Rectal smooth muscle tissue (tissue), 1 donor: ENCODE measurements around the gene TSPAN6.

ENCODE experiments used
- H3K27ac ChIP-seq: one replicate; pipeline ENCODE4 v1.7.0; 2013; ENCODE audit warnings: low read depth, low read length, inconsistent platforms
- H3K27me3 ChIP-seq: one replicate; pipeline ENCODE4 v1.7.0; 2013; ENCODE audit warnings: low read length; ENCODE audit not compliant: control insufficient read depth, insufficient read depth
- H3K36me3 ChIP-seq: one replicate; pipeline ENCODE4 v1.7.0; 2013; ENCODE audit warnings: low read length; ENCODE audit not compliant: control insufficient read depth, insufficient read depth
- H3K4me1 ChIP-seq: one replicate; pipeline ENCODE4 v1.7.0; 2013; ENCODE audit warnings: low read length; ENCODE audit not compliant: control insufficient read depth, insufficient read depth
- H3K4me3 ChIP-seq: one replicate; pipeline ENCODE4 v1.7.0; 2013; ENCODE audit warnings: low read length
- H3K9ac ChIP-seq: one replicate; pipeline ENCODE4 v1.7.0; 2013; ENCODE audit warnings: low read length

TSPAN6 gene

GRCh38 chrX:100662170-100662569 is 25.6 kb upstream of the TSPAN6 start:
- Histone ChIP-seq H3K4me1 (no peaks in the 10 kb centered on the region), H3K36me3 (no peaks in the 10 kb centered on the region), H3K27ac (no peak overlapping the region), H3K27me3 (no peaks in the 10 kb centered on the region), H3K4me3 (no peak overlapping the region), H3K9ac (no peak overlapping the region)

GRCh38 chrX:100659431-100660137 is 23.0 kb upstream of the TSPAN6 start:
- H3K27ac ChIP-seq: no peak overlapping the region
- H3K4me1 ChIP-seq: no peaks in the 10 kb centered on the region
- no peak overlapping the region for H3K4me3 ChIP-seq
- H3K27me3 ChIP-seq: no peaks in the 10 kb centered on the region
- no peaks in the 10 kb centered on the region for H3K36me3 ChIP-seq
- no peak overlapping the region for H3K9ac ChIP-seq

GRCh38 chrX:100658941-100659381 is 22.4 kb upstream of the TSPAN6 start:
- no peak overlapping the region for H3K4me3 ChIP-seq
- H3K27me3 ChIP-seq: no peaks in the 10 kb centered on the region
- no peaks in the 10 kb centered on the region for H3K4me1 ChIP-seq
- H3K27ac ChIP-seq: no peak overlapping the region
- no peak overlapping the region for H3K9ac ChIP-seq
- H3K36me3 ChIP-seq: no peaks in the 10 kb centered on the region

GRCh38 chrX:100654261-100654660 is 17.7 kb upstream of the TSPAN6 start:
- H3K4me3 ChIP-seq: no peak overlapping the region
- no peaks in the 10 kb centered on the region for H3K4me1 ChIP-seq
- H3K36me3 ChIP-seq: no peaks in the 10 kb centered on the region
- H3K9ac ChIP-seq: no peak overlapping the region
- H3K27ac ChIP-seq: no peak overlapping the region
- no peaks in the 10 kb centered on the region for H3K27me3 ChIP-seq

GRCh38 chrX:100652266-100652665 is 15.7 kb upstream of the TSPAN6 start:
- Histone ChIP-seq H3K9ac (no peak overlapping the region), H3K36me3 (no peaks in the 10 kb centered on the region), H3K27ac (no peak overlapping the region), H3K4me1 (no peaks in the 10 kb centered on the region), H3K4me3 (no peak overlapping the region), H3K27me3 (no peaks in the 10 kb centered on the region)

GRCh38 chrX:100650841-100651240 is 14.2 kb upstream of the TSPAN6 start:
- Histone ChIP-seq H3K9ac (no peak overlapping the region), H3K36me3 (no peaks in the 10 kb centered on the region), H3K4me1 (no peaks in the 10 kb centered on the region), H3K4me3 (no peak overlapping the region), H3K27ac (peak overlapping the region; percentile 65), H3K27me3 (no peaks in the 10 kb centered on the region)

- H3K9ac ChIP-seq: no peak overlapping the region
- no peaks in the 10 kb centered on the region for H3K36me3 ChIP-seq
- peak overlapping the region; percentile 21 for H3K4me3 ChIP-seq
- H3K27ac ChIP-seq: peak overlapping the region; percentile 65
- no peaks in the 10 kb centered on the region for H3K27me3 ChIP-seq
- H3K4me1 ChIP-seq: no peaks in the 10 kb centered on the region
Observed at GRCh38 chrX:100649550-100650356, 13.1 kb upstream of the TSPAN6 start.

GRCh38 chrX:100648458-100649417 is 12.1 kb upstream of the TSPAN6 start:
- H3K4me3 ChIP-seq: no peak overlapping the region
- H3K27ac ChIP-seq: peak overlapping the region; percentile 65
- H3K9ac ChIP-seq: no peak overlapping the region
- no peaks in the 10 kb centered on the region for H3K36me3 ChIP-seq
- peaks cover 3% of the 10 kb centered on the region for H3K27me3 ChIP-seq
- no peaks in the 10 kb centered on the region for H3K4me1 ChIP-seq

- Histone ChIP-seq H3K9ac (no peak overlapping the region), H3K4me1 (no peaks in the 10 kb centered on the region), H3K36me3 (no peaks in the 10 kb centered on the region), H3K4me3 (no peak overlapping the region), H3K27me3 (peaks cover 3% of the 10 kb centered on the region), H3K27ac (peak overlapping the region; percentile 65)
Observed at GRCh38 chrX:100647739-100648138, 11.1 kb upstream of the TSPAN6 start.

GRCh38 chrX:100647095-100647494 is 10.5 kb upstream of the TSPAN6 start:
- H3K9ac ChIP-seq: no peak overlapping the region
- H3K36me3 ChIP-seq: no peaks in the 10 kb centered on the region
- H3K27ac ChIP-seq: no peak overlapping the region
- H3K27me3 ChIP-seq: peaks cover 3% of the 10 kb centered on the region
- no peak overlapping the region for H3K4me3 ChIP-seq
- no peaks in the 10 kb centered on the region for H3K4me1 ChIP-seq

- Histone ChIP-seq H3K9ac (no peak overlapping the region), H3K27ac (no peak overlapping the region), H3K27me3 (peaks cover 3% of the 10 kb centered on the region)
Observed at GRCh38 chrX:100645106-100645505, 8.5 kb upstream of the TSPAN6 start.

More at GRCh38 chrX:100645106-100645505, 8.5 kb upstream of the TSPAN6 start:
- no peak overlapping the region for H3K4me3 ChIP-seq
- H3K4me1 ChIP-seq: no peaks in the 10 kb centered on the region
- H3K36me3 ChIP-seq: no peaks in the 10 kb centered on the region
